ENCODE data around the gene SLIT3.
"Not testable (repeated sequence)": the region's sequence is repeated elsewhere in the genome, so short reads cannot be mapped to it uniquely, and the experiment has no call there.

SLIT3 gene

GRCh38 chr5:168752416-168753190 is 548.3 kb downstream of the SLIT3 start:
- DNase-seq (ENCODE audit: low read depth) = no peak
- no peak for TF ChIP-seq CTCF (IDR thresholded peaks at IDR 0.05; ENCODE audit: low read depth, low read length, missing control alignments)
- no peak overlapping the region for H3K4me3 ChIP-seq (ENCODE audit: low read depth, low read length)

DNA sequence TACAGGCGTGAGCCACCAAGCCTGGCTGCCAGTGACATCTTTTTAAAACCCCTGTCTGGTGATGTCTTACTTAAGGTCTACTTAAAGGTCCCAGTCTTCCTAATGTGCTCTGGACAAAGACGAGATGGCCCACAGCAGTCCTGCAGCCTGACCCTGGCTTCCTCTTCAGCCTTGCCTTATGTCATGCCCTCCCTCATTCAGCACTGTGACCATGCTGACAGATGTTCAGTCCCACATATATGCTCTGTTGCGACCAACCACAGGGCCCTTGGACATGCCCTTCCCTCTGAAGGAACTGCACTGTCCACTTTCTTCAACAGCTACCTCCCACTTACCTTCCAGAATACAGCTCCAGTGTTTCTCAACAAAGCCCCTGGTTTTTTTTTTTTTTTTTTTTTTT is 548.9 kb downstream of the SLIT3 start:
- no peak for TF ChIP-seq CTCF (IDR thresholded peaks at IDR 0.05; ENCODE audit: low read depth, low read length, missing control alignments)
- no peak overlapping the region for H3K4me3 ChIP-seq (ENCODE audit: low read depth, low read length)
- DNase-seq (ENCODE audit: low read depth) = no peak

GRCh38 chr5:168750926-168751325 is 550.0 kb downstream of the SLIT3 start:
- no peak for TF ChIP-seq CTCF (IDR thresholded peaks at IDR 0.05; ENCODE audit: low read depth, low read length, missing control alignments)
- DNase-seq (ENCODE audit: low read depth) = no peak
- no peak overlapping the region for H3K4me3 ChIP-seq (ENCODE audit: low read depth, low read length)

DNA sequence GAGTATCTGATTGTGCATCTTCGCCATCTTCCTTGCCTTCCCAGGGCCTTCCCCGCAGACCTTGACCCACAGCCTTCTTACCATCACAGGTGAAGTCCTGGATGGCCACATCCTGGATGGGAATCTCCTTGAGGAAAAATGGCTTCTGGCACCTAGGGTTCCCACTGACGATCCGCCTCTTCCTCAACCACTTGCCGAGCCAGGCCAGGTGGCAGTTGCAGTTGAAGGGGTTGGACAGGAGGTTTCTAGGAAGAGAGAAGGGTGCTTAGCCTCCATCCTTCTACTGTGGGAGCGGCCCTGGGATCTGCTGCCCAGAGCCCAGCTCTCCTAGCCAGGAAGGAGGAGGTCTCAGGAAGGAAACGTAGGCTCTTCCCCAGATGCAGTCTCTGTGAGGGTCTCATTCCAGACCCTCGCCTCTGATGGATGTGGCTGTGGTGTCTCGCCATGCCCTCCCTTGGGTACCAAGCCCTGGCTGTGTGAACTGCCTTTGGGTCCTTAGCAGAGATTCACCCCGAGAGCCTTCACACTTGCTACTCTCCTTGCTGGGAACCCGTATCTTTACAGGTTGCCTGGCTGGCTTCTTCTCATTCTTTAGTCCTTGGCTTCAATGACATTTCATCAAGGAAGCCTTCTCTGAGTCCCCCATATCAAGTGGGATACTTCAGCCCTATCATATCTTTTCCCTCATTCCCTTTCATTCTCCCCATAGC is 551.4 kb downstream of the SLIT3 start:
- no peak overlapping the region for H3K4me3 ChIP-seq (ENCODE audit: low read depth, low read length)
- no peak for TF ChIP-seq CTCF (IDR thresholded peaks at IDR 0.05; ENCODE audit: low read depth, low read length, missing control alignments)
- no peak for DNase-seq (ENCODE audit: low read depth)

- H3K4me3 ChIP-seq (ENCODE audit: low read depth, low read length) = no peak overlapping the region
- peak; percentile 93 for TF ChIP-seq CTCF (IDR thresholded peaks at IDR 0.05; ENCODE audit: low read depth, low read length, missing control alignments)
- DNase-seq (ENCODE audit: low read depth) = peak; percentile 13
Observed at GRCh38 chr5:168747987-168748777, 552.8 kb downstream of the SLIT3 start.

DNA sequence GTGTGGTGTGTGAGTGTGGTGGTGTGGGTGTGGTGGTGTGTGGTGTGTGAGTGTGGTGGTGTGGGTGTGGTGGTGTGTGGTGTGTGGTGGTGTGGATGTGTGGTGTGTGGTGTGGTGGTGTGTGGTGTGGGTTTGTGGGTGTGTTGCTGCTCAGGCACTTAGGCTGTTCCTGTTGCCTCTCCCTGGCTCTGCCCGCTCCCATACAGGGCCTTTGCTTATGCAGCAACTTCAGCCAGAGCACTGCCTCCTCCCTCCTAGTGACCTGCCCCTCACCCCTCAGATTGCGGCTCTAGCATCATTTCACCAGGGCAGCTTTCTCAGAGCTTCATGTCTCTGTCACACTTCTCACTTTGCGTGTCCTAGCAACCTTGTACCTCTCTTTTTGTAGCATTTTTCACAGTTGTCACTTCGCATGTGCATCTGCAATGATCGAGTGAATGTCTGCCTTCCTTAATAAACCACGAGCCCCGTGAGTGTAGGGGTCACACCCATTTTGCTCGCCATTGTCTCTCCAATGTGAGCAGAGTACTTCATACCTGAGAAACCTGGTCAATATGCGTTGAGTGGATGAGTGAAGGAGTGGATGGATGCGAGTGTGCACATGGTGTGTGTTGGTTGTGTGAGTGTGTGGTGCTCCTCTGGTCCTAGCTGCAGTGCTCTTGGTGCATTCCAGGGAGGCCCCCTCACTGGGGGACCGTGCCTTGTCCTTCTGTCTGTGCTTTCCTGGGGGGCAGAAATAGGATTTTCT is 553.9 kb downstream of the SLIT3 start:
- no peak for DNase-seq (ENCODE audit: low read depth)
- H3K4me3 ChIP-seq (ENCODE audit: low read depth, low read length) = no peak overlapping the region
- no peak for TF ChIP-seq CTCF (IDR thresholded peaks at IDR 0.05; ENCODE audit: low read depth, low read length, missing control alignments)

DNA sequence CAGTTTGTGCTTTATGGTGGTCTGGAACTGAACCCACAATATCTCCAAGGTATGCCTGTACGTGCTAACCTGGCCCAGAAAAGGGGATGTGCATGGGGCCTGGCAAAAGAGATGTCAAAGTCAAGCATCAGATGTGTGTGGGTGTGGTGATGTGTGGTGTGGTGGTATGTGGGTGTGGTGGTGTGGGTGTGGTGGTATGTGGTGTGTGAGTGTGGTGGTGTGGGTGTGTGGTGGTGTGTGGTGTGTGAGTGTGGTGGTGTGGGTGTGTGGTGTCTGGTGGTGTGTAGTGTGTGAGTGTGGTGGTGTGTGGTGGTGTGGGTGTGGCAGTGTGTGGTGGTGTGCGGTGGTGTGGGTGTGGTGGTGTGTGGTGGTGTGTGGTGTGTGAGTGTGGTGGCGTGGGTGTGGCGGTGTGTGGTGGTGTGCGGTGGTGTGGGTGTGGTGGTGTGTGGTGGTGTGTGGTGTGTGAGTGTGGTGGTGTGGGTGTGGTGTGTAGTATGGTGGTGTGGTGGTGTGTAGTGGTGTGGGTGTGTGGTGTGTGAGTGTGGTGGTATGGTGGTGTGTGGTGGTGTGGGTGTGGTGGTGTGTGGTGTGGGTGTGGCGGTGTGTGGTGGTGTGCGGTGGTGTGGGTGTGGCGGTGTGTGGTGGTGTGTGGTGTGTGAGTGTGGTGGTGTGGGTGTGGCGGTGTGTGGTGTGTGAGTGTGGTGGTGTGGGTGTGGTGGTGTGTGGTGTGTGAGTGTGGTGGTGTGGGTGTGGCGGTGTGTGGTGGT is 554.6 kb downstream of the SLIT3 start:
- not testable (repeated sequence) for DNase-seq (ENCODE audit: low read depth); H3K4me3 ChIP-seq (ENCODE audit: low read depth, low read length)
